Sigmoid colon (tissue), 4 donors: ENCODE data around the gene FRMD8.

Experiments
- CTCF ChIP-seq, 4 experiments: fragments of 450-650 bp in 3 of 4; fragments of 200-600 bp in 1 of 4; IDR thresholded peaks; one replicate each; pipeline ENCODE4 v1.5.1; 2016 to 2019; ENCODE audit warnings: antibody characterized with exemption in 4 of 4, mild to moderate bottlenecking in 3 of 4, moderate library complexity in 2 of 4
- EP300 ChIP-seq, 4 donors: sonication (generic); formaldehyde crosslinking; IDR thresholded peaks; one replicate each; pipeline ENCODE4 v1.6.1; 2017; ENCODE audit warnings: antibody characterized with exemption in 4 of 4
- POLR2A ChIP-seq, 2 donors: fragments of 450-650 bp; IDR thresholded peaks; one replicate each; pipeline ENCODE4 v1.6.1; 2016; ENCODE audit warnings: antibody characterized with exemption in 2 of 2, mild to moderate bottlenecking in 2 of 2, moderate library complexity in 2 of 2
- POLR2AphosphoS5 ChIP-seq, 4 donors: sonication (generic); formaldehyde crosslinking; IDR thresholded peaks; one replicate each; pipeline ENCODE4 v1.6.1; 2017; ENCODE audit warnings: antibody characterized with exemption in 4 of 4

- TF ChIP-seq EP300 (IDR thresholded peaks at IDR 0.05): no peak
- TF ChIP-seq CTCF (IDR thresholded peaks at IDR 0.05): no peak
- no peak for TF ChIP-seq POLR2A (IDR thresholded peaks at IDR 0.05)
- no peak for TF ChIP-seq POLR2AphosphoS5 (IDR thresholded peaks at IDR 0.05)
Observed at GRCh38 chr11:65412271-65413076, 26.0 kb downstream of the FRMD8 start.
